Tongue (tissue), 2 donors: ENCODE data around the gene ZBTB20. TPM values are rescaled to one million over a fixed set of nuclear protein-coding genes. Genes with fewer than 3 reads are reported as not detected.
A peak's percentile ranks its signal among the peaks of the same experiment; 100 is the strongest.

Experiments
- DNase-seq: peaks from one replicate; pipeline ENCODE4 v3.0.0-alpha.2; 2015
- total RNA-seq: library from RNA; depleted of rRNA; stranded (reverse); fragments of >200 nt; gene quantifications from one replicate; pipeline ENCODE4 v1.2.3, GENCODE V29; 2014

ZBTB20 gene
- total RNA-seq, 1 donor from 2014 or later, result 79.5 TPM

DNA sequence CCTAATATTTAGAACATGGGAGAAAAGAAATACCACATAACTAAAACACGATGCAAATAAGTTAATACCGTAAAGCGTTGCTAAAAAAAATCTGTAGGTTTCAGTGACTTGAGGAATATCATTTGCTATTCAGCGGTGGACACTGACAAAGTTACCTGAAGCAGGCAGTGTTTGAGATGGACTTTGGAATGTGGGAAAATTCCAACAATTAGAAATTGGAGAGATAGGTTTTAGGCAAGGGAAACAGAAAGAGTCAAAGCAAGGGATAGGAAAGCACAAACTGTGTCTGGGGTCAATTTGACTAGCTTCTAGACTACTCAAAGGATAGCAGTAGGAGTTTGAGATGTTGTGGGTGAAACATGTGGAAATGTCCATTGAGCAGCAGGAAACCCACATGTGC, 680.3 kb downstream of the ZBTB20 start:
- DNase-seq, result no peak

DNA sequence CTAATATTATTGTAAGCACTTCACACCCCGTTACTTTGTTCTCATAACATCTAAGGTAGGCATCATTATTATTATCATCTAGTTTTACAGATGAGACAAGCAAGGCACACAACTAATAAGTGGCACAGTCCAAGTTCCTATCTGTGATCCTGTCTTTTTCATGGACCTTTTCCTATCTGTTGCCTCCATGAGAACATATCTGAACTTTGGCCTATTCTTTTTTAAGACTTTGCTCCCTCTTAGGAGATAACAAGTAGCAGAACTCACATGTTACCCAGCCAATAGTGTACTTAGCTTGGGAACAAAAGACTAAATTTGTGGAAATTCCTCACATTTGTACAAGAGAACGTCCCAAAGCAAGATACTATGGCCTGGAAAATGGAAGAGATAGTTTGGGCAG, 680.8 kb downstream of the ZBTB20 start:
- no peak for DNase-seq

DNA sequence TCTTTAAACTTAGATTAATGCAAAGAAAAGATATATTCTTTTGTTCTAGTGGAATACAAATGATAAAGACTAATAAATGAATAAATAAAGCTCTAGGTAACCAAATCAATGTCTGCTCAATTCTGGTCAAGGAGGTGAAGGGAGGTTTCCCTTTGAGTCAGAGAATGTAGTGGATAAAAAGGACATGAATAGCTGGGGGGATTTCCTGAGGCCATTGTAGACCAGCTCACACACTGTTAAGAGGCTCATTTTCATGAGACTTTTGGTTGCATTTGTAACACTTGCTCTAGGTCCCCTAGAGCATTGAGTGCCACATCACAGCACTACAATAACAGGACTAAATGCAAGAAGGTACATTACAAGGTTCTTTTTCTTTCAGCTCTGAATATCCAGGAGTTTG, 682.5 kb downstream of the ZBTB20 start:
- no peak for DNase-seq

DNA sequence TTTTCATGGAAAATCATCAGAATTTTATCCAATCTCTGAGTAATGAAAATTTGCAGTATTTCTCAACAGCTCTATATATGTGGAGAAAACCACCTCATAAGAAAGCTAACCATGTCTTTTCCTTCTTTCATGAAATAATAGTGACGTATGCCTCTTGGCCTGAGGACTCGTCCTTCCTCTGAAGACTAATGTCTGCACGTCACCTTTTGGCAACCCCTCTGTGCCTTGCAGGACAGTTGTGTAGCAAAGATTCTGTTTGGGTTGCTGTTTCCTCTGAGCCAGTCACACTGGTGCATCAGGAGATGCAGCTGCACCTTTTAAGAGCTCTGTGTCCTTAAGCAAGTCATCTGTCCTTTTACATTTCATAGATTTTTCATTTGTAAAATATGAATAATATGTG, 684.3 kb downstream of the ZBTB20 start:
- no peak for DNase-seq

DNA sequence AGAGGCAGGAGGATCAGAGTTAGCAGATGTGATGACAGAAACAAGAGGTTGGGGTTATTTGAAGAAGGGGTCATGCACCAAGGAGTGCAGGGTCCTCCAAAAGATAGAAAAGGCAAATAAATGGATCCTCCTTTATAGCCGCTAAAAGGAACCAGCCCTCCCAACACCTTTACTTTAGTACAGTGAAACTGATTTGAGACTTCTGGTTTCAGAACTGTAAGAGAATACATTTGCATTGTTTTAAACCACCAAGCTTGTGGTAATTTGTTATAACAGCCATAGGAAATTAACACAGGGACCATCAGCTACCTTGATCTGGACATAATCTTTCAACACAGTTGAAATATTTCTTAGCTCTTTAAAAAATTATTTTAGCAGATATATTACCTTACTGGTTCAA, 686.6 kb downstream of the ZBTB20 start:
- DNase-seq, result no peak

DNA sequence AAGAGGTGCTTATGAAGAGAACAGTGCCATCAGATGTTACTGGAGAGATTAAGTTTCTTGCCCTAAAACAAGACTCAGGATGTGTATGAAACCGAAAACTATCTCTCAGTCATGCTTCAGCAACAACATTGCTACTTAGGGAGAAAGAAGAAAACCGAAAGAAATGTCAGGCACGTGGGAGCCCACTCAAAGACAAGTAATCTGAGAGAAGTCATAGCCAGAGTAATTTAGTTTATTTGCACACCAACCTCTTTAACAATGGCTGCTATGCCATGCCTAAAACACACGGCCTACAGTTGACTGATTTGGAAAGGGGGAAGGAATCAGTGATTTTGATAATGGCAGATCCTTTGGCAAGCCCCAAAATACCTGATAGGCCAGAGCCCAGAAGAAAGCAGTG, 690.3 kb downstream of the ZBTB20 start:
- DNase-seq, result no peak

DNA sequence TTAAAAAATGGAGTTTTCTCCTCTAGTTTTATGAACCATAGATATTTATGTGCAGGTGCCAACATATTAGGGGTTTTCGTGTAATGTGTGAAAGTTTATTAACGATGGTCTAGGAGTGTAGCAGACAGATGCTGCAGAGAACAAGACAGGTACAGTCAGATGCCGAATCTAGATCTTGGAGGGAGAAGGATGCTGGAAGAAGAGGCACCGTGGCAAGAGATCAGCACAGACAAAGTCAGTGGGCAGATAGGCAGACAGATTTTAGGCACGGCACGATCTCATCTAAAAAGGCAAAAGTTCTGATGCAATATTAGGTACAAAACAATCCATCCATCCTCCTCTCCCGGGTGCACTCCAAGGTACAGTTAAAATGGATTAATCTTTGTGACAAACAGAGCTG, 691.7 kb downstream of the ZBTB20 start:
- DNase-seq, result no peak

DNA sequence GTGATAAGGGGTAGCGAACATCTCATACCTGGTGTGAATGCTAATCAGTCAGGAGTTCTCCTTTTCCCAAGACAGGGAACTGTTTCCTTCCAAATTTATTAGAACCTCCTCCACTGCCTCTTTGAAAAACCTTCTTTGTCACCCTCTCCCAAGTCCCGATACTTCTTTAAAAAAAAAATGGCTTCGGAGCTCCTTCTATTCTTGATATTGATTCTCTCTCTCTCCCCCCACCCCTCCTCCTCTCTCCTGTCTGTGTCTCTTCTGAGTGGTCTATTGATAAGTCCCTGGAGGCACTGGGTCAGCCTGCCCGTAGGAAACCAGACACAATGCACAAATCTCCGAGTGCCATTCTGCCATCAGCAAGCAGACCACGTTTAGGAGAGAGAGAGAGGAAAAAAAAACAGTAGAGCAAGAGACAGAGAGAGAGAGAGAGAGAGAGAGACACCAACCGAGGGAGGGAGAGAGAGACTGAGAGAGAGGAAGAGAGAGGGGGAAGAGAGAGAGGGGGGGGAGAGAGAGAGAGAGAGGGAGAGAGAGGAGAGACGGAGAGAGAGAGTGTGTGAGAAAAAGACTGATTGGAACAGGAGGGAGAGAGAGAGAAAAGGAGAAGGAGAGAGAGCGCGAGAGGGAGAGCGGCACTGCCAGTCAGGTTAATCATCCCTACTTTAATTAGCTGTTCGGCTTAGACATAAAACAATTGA, 692.4 kb downstream of the ZBTB20 start:
- DNase-seq, result peak; percentile 63

DNA sequence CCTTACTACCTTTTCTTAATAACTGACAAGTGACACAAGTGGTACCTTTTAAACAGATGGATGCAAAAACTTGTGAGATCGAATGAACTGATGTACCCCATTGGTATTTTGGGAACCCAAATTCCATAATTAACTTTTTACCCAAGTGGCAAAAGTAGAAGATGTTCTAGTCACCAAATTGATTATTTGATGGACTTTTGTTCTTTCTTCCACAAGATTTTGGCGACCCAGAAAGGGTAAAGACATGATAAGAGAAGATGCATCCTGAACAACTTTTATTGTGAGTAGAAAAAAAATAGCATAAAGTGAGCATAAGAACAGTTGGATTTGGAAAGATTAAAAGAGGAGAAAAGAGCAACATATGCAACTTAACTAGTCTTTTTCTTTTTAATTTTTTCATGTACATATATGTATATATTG, 693.7 kb downstream of the ZBTB20 start:
- DNase-seq, result peak; percentile 7

DNA sequence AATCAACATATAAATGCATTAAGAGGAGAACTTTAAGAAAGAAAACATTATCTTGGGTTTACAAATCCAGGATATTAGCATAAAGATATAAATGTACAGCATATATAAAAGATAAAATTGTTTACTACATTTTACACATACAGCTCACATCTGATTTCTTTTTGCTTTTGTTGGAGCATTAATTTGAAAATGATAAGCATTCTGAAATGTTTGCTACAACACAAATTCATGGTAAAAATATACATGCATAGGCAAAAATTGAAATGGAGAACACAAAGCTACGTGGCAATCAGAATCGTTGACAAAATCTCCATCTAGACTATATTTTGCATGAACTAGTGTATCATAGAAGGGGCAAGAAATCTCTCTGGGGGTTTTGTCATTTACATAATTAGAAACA, 694.2 kb downstream of the ZBTB20 start:
- DNase-seq, result no peak

DNA sequence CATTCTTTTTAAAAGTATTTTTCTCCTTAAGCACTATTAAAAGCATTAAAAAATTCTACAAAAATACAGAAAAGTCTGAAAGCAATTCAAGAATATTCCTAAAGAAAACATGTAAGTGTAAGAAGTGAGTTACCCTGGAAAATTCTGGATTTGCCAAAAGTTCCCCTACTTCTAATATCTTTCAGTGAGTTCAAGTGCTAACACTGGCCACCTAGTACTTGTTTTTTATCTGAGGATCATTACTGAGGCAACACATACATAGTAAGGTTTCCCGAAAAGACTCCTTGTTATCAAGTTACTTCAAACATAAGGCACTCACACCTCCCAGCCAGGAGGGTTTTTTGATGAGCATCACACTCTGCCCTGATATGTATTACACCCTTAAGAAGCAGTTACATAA, 694.8 kb downstream of the ZBTB20 start:
- DNase-seq, result no peak

DNA sequence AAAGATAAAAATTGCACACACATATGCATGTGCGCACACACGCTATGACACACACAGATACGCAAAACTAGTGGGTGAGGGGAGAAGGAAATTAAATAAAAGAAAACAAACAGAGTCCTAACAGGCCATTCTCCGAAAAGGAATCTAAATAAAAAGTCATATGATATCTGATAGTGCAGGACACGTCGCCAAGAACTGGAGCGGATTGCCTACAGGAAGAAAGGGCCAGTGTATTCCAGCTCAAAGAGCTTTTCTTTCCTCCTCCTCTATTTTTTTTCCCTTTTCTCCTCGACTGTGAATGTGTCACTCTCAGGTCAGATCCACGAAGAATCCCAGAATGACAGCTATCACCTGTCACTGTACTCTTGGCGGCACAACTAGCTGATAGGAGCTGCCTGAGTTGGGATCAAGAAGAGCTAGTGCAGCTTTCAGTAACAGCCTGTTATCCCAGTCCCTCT, 695.5 kb downstream of the ZBTB20 start:
- peak; percentile 61 for DNase-seq

DNA sequence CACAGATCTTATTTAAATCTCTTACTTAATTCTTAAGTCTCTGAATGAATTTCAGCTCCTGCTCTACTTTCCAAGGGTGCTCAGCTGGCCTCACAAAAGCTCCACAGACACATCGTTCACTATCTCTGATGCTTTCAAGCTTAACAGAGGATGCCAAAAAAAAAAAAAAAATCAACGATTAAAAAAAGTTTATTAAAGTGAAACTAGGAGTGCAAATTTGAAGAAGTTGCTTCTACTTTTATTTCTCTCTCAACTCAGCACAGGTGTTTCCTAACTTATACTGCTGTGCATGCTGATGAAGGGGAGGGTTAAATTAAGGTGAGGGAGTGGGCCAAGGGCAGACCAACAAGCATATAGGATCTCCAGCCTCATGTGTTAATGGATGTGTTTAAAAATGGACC, 696.0 kb downstream of the ZBTB20 start:
- DNase-seq, result no peak

DNA sequence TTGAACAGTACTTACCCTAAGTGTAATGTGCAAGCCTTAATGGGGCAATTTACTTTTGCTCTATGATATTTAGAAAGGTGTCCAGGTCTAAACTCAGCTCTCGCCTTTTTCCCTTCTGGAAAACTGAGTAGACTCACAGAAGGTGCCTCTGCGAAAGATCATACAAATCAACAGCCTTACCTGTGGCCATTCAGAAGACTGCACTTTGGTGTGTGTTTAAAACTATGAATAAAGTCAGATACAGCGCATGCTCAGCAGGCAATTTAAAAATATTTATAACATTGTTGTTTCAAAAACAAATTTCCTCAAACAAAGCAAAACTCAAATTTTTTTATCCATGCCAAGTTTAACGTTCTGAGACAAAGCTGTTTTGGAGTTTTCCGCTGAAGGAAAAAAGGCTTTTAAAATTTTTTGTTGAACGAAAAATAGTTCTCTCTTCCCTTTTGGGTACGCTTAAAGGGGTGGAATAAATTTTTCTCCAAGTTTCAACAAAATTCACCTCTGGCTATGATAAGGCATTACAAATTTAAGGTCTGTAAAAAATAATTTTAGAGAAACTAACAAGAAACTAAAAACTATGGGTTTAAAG, 697.0 kb downstream of the ZBTB20 start:
- no peak for DNase-seq

DNA sequence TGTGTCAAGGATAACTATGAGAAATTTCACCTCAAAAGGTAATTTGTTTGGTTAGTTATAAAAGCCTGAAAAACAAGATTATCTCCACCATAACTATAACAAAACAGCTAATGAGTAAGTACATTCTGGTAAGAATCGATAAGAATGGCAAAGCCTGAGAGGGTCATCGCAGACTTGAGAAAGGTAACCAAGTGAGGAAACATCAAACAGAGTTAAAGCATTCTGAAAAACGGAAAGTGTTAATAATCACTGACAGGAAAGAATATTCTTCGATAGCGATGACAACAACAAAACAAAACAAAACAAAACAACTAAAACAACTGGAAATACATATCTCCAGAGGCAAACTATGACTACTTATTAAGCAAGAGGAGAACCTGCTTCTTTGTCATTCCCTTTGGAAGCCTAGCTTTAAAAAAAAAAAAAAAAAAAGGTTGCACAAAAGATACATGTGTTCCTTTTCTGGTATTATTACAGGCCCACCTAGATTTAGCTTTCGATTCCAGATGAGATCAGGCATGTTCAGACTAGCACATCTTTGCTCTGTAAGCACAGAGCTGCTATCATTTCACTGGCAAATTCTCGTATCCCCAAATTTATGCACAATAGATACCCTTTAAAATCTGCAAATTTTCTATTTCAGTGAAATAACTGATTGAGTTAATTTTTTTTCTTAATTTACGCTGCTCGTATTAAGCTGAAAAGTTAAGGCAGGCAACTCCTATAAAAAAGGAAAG, 697.6 kb downstream of the ZBTB20 start:
- no peak for DNase-seq

DNA sequence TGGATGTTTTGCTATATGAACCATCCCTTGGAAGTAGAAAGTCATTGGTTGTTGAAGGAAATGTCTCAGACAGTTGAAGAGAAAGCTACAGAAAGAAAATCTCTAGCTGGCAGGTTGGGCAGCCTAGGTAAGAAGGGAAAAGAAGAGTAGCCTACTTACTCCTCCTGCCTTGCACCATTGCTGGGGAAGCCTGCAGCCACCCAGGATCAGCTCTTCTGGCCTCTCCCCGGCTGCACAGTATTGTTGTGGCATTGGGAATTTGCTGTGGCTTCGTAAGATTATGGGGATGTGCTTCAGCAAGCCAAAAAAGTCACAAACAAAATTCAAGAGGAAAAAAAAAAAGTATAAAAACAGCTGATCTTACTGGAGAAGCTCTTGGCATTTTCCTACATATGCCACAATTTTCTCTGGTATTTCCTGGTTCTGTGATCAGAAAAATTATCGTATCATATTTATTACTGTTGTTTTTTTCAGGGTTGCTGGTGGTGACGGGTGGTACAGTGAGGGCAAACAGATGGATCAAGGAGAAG, 699.1 kb downstream of the ZBTB20 start:
- no peak for DNase-seq

DNA sequence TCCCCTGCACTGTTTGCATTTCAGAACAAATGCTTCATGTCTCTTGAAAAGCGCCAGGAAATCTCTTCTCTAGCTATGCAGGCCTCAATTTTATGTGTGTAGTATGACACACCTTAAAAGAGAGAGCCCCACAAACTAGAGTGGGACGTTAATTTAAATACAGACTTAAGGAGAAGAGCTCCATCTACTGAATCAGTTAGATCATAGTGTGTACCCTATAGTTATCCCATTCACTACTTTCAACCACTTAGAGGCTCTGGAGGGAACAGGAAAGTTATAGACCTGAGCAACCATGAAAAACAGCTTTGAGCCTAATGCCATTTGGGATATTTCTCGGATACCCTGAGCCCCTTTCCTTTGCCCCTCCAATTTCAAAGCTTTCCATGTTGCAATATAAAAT, 699.5 kb downstream of the ZBTB20 start:
- no peak for DNase-seq

DNA sequence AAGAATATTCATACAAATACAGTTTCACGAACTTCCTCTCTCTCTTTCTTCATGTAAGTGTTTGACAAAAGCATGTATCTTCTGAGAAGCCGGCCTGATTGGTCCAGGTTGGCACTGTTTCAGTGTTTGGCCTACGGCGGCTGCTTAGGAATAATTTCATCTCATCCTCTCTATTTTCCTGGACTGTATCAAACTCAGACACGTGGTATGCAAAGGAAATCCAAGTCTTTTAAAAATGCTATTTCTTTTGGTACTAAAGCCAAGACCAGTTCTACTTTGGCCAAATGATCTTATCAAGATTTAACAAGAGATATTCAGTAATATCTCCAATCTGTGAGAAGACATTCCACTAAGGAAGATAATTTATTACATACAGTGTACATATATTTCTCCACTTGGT, 700.5 kb downstream of the ZBTB20 start:
- peak; percentile 19 for DNase-seq

DNA sequence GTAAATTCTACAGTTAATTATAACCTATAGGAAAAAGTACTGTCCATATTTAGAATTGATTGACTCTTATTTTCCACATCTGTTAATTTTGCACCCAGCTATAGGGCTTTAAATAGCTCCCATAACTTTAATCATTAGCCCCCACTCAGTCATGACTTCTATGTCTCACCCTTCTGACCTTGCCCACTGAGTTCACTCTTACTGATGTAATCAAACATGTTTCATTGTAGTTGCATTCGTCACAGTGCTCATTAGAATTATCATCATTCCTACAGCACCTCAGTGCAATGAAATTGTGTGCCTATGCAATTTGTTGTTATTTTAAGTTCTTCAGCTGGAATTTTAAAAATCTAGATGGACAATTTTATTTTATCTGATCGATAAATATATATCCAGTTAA, 701.9 kb downstream of the ZBTB20 start:
- DNase-seq, result no peak

DNA sequence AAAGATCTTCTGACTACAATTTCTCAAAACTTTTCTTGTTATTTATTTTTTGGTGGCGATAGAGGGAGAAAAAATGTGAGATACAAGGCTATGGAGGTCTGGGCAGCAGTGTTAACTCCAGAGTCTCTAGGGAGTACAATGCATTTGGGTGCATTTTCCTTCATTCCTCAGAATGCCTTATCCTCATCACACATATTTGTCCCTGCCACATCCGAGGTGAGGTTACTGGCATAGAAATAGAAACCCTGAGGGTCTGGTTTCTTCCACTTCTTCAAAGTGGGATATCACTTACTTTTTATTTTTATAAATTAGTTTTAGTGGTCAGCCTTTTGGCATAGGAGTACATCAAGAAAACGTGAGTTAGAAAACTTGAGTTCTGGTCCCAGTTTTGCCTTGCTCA, 702.9 kb downstream of the ZBTB20 start:
- no peak for DNase-seq

DNA sequence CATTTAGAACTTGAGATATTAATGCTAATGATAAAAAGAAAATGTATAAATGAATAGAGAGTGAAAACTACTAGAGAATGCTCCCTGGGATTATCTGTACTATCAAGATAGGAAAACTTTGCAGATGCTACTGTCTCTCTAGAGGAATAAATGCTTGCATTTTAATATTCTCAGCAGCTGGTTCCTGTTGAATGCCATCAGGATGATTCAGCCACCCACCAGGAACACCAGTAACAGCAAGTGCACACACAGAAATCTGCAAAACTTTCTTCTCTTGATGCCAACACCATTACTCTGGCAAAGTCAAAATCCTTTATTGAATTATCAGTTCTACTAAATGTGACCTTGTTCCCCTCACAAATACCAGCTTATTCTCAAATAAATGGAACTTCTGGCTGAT, 704.8 kb downstream of the ZBTB20 start:
- peak; percentile 56 for DNase-seq

DNA sequence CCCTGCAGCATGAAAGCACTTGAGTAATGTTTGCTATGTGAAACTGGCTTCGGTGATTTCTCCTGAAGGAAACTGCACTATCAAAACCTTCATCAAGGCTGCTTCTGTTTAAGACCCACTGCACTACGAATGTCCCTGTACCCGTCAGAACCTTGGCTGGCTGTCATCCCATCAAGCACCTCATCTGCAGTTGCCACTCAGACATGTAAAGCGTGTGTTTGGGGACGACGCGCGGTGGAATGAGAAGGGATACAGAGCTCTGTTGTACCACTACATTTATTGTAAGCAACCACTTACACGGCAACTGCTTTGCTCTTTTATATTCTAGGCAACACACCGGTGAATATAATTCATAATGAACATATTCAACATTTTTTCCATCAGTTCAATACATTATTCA, 705.7 kb downstream of the ZBTB20 start:
- peak; percentile 47 for DNase-seq

DNA sequence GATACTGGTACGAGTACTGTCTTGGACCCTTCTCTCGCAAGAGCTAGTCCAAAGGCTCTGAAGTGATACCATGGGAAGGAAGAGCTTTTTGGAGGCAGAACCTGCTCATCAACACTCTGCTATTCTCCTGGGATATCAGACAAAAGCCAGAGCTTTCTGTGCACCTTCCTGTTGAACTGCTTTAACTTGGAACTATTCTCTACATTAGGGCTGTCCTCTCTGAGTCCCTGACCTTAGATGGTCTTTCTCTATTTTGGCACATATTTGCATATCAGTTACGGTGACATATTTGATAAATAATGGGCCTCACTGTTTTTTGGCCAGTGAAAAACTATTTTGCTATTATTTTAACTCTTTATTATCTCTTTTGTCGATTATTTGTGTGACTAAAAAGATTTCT, 706.4 kb downstream of the ZBTB20 start:
- no peak for DNase-seq
